ENCODE results near the gene BMPR1A. TPM values are rescaled to one million over a fixed set of nuclear protein-coding genes. Genes with fewer than 3 reads are reported as not detected.

BMPR1A gene
- total RNA-seq, 1 donor = 71.7 TPM

DNA sequence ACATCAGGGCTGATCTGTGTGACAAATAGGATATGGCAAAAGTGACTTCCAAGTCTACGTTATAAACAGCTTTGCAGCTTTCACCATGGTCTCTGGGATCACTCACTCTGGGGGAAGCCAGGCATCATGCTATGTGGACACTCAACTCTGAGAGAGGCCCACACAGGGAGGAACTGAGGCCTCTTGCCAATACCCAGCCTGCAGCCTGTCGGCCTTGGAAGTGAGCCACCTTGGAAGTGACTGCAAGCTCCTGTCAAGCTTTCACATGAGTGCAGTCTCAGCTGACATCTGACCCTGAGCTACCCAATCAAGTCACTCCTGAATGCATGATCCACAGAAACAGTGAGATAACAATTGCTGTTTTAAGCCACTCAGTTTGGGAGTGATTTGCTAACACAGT lies 144.5 kb downstream of the BMPR1A start:
- Histone ChIP-seq H3K9me3 (ENCODE audit: low read depth, low read length) (no peaks in the 10 kb centered on the region), H3K4me1 (ENCODE audit: insufficient read depth, low read length) (no peaks in the 10 kb centered on the region), H3K79me2 (ENCODE audit: insufficient read depth, low read length) (no peaks in the 10 kb centered on the region), H3K27me3 (ENCODE audit: insufficient read depth, low read length) (no peaks in the 10 kb centered on the region), H4K20me1 (ENCODE audit: insufficient read depth, low read length) (no peaks in the 10 kb centered on the region), H3K4me3 (ENCODE audit: insufficient read depth, low read length) (no peak overlapping the region), H3K36me3 (ENCODE audit: insufficient read depth, low read length) (peaks cover 22% of the 10 kb centered on the region), H2AFZ (ENCODE audit: low read length) (no peak overlapping the region), H3K27ac (ENCODE audit: low read depth, low read length) (no peak overlapping the region), H3K4me2 (ENCODE audit: insufficient read depth, low read length) (no peak overlapping the region)
- no peak for DNase-seq (ENCODE audit: insufficient read length, low spot score, missing footprints)
- TF ChIP-seq, protein P1, sequence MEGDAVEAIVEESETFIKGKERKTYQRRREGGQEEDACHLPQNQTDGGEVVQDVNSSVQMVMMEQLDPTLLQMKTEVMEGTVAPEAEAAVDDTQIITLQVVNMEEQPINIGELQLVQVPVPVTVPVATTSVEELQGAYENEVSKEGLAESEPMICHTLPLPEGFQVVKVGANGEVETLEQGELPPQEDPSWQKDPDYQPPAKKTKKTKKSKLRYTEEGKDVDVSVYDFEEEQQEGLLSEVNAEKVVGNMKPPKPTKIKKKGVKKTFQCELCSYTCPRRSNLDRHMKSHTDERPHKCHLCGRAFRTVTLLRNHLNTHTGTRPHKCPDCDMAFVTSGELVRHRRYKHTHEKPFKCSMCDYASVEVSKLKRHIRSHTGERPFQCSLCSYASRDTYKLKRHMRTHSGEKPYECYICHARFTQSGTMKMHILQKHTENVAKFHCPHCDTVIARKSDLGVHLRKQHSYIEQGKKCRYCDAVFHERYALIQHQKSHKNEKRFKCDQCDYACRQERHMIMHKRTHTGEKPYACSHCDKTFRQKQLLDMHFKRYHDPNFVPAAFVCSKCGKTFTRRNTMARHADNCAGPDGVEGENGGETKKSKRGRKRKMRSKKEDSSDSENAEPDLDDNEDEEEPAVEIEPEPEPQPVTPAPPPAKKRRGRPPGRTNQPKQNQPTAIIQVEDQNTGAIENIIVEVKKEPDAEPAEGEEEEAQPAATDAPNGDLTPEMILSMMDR (IDR thresholded peaks at IDR 0.05; ENCODE audit: extremely low read depth, low read depth, low read length) = no peak

DNA sequence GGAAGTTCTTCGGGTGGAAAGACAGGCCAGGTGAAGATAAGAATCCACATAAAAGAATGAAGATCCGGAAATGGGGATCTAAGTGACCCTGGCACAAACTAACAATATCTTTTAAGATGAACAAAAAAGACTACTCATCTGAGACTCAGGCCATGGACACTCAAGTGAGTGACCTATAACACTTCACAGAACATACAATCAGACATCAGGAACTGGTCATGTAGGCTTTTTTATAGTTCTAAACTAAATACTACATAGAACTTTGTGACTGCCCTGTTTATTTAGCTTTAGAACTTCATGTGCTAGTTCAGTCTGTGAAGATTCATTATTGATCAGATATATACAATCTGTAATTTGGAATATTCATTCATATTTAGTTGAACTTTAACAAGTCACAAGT lies 148.2 kb downstream of the BMPR1A start:
- Histone ChIP-seq H3K4me3 (ENCODE audit: insufficient read depth, low read length) (no peak overlapping the region), H3K4me2 (ENCODE audit: insufficient read depth, low read length) (no peak overlapping the region), H3K36me3 (ENCODE audit: insufficient read depth, low read length) (peaks cover 22% of the 10 kb centered on the region), H2AFZ (ENCODE audit: low read length) (no peak overlapping the region), H3K79me2 (ENCODE audit: insufficient read depth, low read length) (no peaks in the 10 kb centered on the region), H4K20me1 (ENCODE audit: insufficient read depth, low read length) (no peaks in the 10 kb centered on the region), H3K9me3 (ENCODE audit: low read depth, low read length) (no peaks in the 10 kb centered on the region), H3K27me3 (ENCODE audit: insufficient read depth, low read length) (no peaks in the 10 kb centered on the region), H3K4me1 (ENCODE audit: insufficient read depth, low read length) (no peaks in the 10 kb centered on the region), H3K27ac (ENCODE audit: low read depth, low read length) (no peak overlapping the region)
- TF ChIP-seq, protein P1 (IDR thresholded peaks at IDR 0.05; ENCODE audit: extremely low read depth, low read depth, low read length) = no peak
- DNase-seq (ENCODE audit: insufficient read length, low spot score, missing footprints) = no peak

DNA sequence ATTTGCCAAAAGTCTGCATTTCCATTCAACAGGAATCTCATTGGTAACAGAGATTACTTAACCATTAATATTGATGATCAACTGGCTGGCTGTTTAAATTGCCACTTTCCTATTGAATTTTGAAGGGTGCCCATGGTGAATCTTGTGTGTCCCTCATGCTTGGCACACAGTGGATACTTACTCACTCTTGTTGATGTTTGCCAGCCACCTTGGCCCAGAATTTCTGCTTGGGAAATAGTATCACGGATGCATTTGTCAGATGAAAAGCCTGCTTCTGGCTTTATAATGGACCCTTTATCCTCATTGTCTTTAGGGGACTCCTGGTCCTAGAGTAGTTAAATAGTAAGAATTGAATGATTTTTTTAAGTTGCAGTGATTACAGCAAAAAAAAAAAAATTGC lies 149.0 kb downstream of the BMPR1A start:
- no peaks in the 10 kb centered on the region for H3K9me3 ChIP-seq (ENCODE audit: low read depth, low read length)
- TF ChIP-seq, protein P1 (IDR thresholded peaks at IDR 0.05; ENCODE audit: extremely low read depth, low read depth, low read length) = no peak
- H3K27me3 ChIP-seq (ENCODE audit: insufficient read depth, low read length) = no peaks in the 10 kb centered on the region
- no peaks in the 10 kb centered on the region for H4K20me1 ChIP-seq (ENCODE audit: insufficient read depth, low read length)
- DNase-seq (ENCODE audit: insufficient read length, low spot score, missing footprints) = no peak
- H3K79me2 ChIP-seq (ENCODE audit: insufficient read depth, low read length) = no peaks in the 10 kb centered on the region
- H3K27ac ChIP-seq (ENCODE audit: low read depth, low read length) = no peak overlapping the region
- no peak overlapping the region for H2AFZ ChIP-seq (ENCODE audit: low read length)
- peaks cover 22% of the 10 kb centered on the region for H3K36me3 ChIP-seq (ENCODE audit: insufficient read depth, low read length)
- H3K4me3 ChIP-seq (ENCODE audit: insufficient read depth, low read length) = no peak overlapping the region
- H3K4me1 ChIP-seq (ENCODE audit: insufficient read depth, low read length) = no peaks in the 10 kb centered on the region
- H3K4me2 ChIP-seq (ENCODE audit: insufficient read depth, low read length) = no peak overlapping the region

DNA sequence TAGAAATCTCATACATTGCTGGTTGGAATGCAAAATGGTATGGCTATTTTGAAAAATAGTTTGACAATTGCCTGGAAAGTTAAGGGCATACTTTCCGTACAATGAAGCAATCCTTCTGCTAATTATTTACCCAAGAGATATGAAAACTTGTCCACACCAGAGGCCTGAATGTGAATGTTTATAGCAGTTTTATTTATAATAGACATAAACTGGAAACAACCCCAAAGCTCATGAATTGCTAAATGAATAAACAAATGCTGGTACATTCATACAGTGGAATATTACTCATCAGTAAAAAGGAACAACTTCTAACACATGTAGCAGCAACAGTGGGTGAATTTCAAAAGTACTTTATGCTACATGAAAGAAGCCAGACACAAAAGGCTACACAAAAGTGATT lies 158.3 kb downstream of the BMPR1A start:
- Histone ChIP-seq H2AFZ (ENCODE audit: low read length) (no peak overlapping the region), H3K36me3 (ENCODE audit: insufficient read depth, low read length) (peaks cover 23% of the 10 kb centered on the region), H3K79me2 (ENCODE audit: insufficient read depth, low read length) (no peaks in the 10 kb centered on the region), H3K27me3 (ENCODE audit: insufficient read depth, low read length) (no peaks in the 10 kb centered on the region), H3K27ac (ENCODE audit: low read depth, low read length) (no peak overlapping the region), H4K20me1 (ENCODE audit: insufficient read depth, low read length) (no peaks in the 10 kb centered on the region), H3K4me2 (ENCODE audit: insufficient read depth, low read length) (no peak overlapping the region), H3K4me1 (ENCODE audit: insufficient read depth, low read length) (peaks cover 3% of the 10 kb centered on the region), H3K9me3 (ENCODE audit: low read depth, low read length) (no peaks in the 10 kb centered on the region), H3K4me3 (ENCODE audit: insufficient read depth, low read length) (no peak overlapping the region)
- DNase-seq (ENCODE audit: insufficient read length, low spot score, missing footprints) = no peak
- TF ChIP-seq, protein P1 (IDR thresholded peaks at IDR 0.05; ENCODE audit: extremely low read depth, low read depth, low read length) = no peak
